ENCODE results near the gene IL22. TPM values are rescaled to one million over a fixed set of nuclear protein-coding genes. Genes with fewer than 3 reads are reported as not detected.

The IL22 gene
- total RNA-seq, 1 donor from 2014 or later, result not detected

GRCh38 chr12:68264857-68265256 lies 11.5 kb upstream of the IL22 start:
- no peak for DNase-seq (ENCODE audit: low spot score in 2 of 2)
- no peak for FAIRE-seq

- FAIRE-seq (no peak), DNase-seq (ENCODE audit: low spot score in 2 of 2) (no peak)
These were observed 10.9 kb upstream of the IL22 start for GRCh38 chr12:68264158-68264855.

- no peak for FAIRE-seq
- DNase-seq (ENCODE audit: low spot score in 2 of 2), result no peak
These were observed 10.0 kb upstream of the IL22 start for GRCh38 chr12:68263366-68263765.

GRCh38 chr12:68261896-68262295 lies 8.5 kb upstream of the IL22 start:
- DNase-seq (ENCODE audit: low spot score in 2 of 2), result no peak
- FAIRE-seq, result no peak

GRCh38 chr12:68260153-68260552 lies 6.7 kb upstream of the IL22 start:
- DNase-seq (ENCODE audit: low spot score in 2 of 2) (no peak), FAIRE-seq (no peak)

- DNase-seq (ENCODE audit: low spot score in 2 of 2) (no peak), FAIRE-seq (no peak)
These were observed 6.0 kb upstream of the IL22 start for GRCh38 chr12:68259318-68259940.

GRCh38 chr12:68252077-68252476 lies 1.3 kb downstream of the IL22 start:
- FAIRE-seq (no peak), DNase-seq (ENCODE audit: low spot score in 2 of 2) (no peak)

- FAIRE-seq (no peak), DNase-seq (ENCODE audit: low spot score in 2 of 2) (no peak)
These were observed 3.0 kb downstream of the IL22 start for GRCh38 chr12:68250454-68250853.

- DNase-seq (ENCODE audit: low spot score in 2 of 2) (no peak), FAIRE-seq (no peak)
These were observed 5.6 kb downstream of the IL22 start for GRCh38 chr12:68247785-68248184.

- DNase-seq (ENCODE audit: low spot score in 2 of 2) (no peak), FAIRE-seq (no peak)
These were observed 7.1 kb downstream of the IL22 start for GRCh38 chr12:68246350-68246749.

GRCh38 chr12:68245180-68246021 lies 8.0 kb downstream of the IL22 start:
- FAIRE-seq (no peak), DNase-seq (ENCODE audit: low spot score in 2 of 2) (no peak)

GRCh38 chr12:68242777-68243176 lies 10.6 kb downstream of the IL22 start:
- no peak for FAIRE-seq

GRCh38 chr12:68240975-68241374 lies 12.4 kb downstream of the IL22 start:
- no peak for DNase-seq (ENCODE audit: low spot score in 2 of 2)
- FAIRE-seq, result no peak

More at GRCh38 chr12:68242777-68243176, 10.6 kb downstream of the IL22 start:
- no peak for DNase-seq (ENCODE audit: low spot score in 2 of 2)

GRCh38 chr12:68240079-68240478 lies 13.3 kb downstream of the IL22 start:
- DNase-seq (ENCODE audit: low spot score in 2 of 2), result no peak
- no peak for FAIRE-seq

GRCh38 chr12:68239309-68239982 lies 14.0 kb downstream of the IL22 start:
- no peak for FAIRE-seq

GRCh38 chr12:68237619-68238018 lies 15.8 kb downstream of the IL22 start:
- DNase-seq (ENCODE audit: low spot score in 2 of 2), result no peak
- FAIRE-seq, result no peak

More at GRCh38 chr12:68239309-68239982, 14.0 kb downstream of the IL22 start:
- no peak for DNase-seq (ENCODE audit: low spot score in 2 of 2)

GRCh38 chr12:68237078-68237477 lies 16.3 kb downstream of the IL22 start:
- FAIRE-seq (no peak), DNase-seq (ENCODE audit: low spot score in 2 of 2) (no peak)

- FAIRE-seq, result no peak
- no peak for DNase-seq (ENCODE audit: low spot score in 2 of 2)
These were observed 16.9 kb downstream of the IL22 start for GRCh38 chr12:68236421-68237059.

- DNase-seq (ENCODE audit: low spot score in 2 of 2) (no peak), FAIRE-seq (no peak)
These were observed 17.8 kb downstream of the IL22 start for GRCh38 chr12:68235576-68235975.

- FAIRE-seq, result no peak
- DNase-seq (ENCODE audit: low spot score in 2 of 2), result no peak
These were observed 19.3 kb downstream of the IL22 start for GRCh38 chr12:68234140-68234539.
